ENCODE measurements around the gene POLD1.

The POLD1 gene

GRCh38 chr19:50447750-50448149 is 63.6 kb downstream of the POLD1 start:
- H3K27me3 Mint-ChIP-seq (ENCODE audit: low read depth): peaks cover 4% of the 10 kb centered on the region
- no peak overlapping the region for H3K4me3 Mint-ChIP-seq
- peaks cover 3% of the 10 kb centered on the region for H3K9me3 Mint-ChIP-seq
- H3K4me1 Mint-ChIP-seq (ENCODE audit: low read depth): no peaks in the 10 kb centered on the region
- H3K36me3 Mint-ChIP-seq (ENCODE audit: low read depth): no peaks in the 10 kb centered on the region
- H3K27ac Mint-ChIP-seq: no peak overlapping the region

GRCh38 chr19:50449236-50449899 is 65.2 kb downstream of the POLD1 start:
- Mint-ChIP-seq H3K27me3 (ENCODE audit: low read depth) (peaks cover 4% of the 10 kb centered on the region), H3K9me3 (peaks cover 3% of the 10 kb centered on the region), H3K4me1 (ENCODE audit: low read depth) (no peaks in the 10 kb centered on the region), H3K27ac (no peak overlapping the region), H3K4me3 (no peak overlapping the region), H3K36me3 (ENCODE audit: low read depth) (no peaks in the 10 kb centered on the region)

- Mint-ChIP-seq H3K9me3 (peaks cover 3% of the 10 kb centered on the region), H3K27ac (no peak overlapping the region), H3K4me1 (ENCODE audit: low read depth) (no peaks in the 10 kb centered on the region), H3K27me3 (ENCODE audit: low read depth) (peaks cover 4% of the 10 kb centered on the region), H3K36me3 (ENCODE audit: low read depth) (no peaks in the 10 kb centered on the region), H3K4me3 (no peak overlapping the region)
These were observed 66.4 kb downstream of the POLD1 start for GRCh38 chr19:50450369-50451222.

- no peaks in the 10 kb centered on the region for H3K4me1 Mint-ChIP-seq (ENCODE audit: low read depth)
- peaks cover 4% of the 10 kb centered on the region for H3K27me3 Mint-ChIP-seq (ENCODE audit: low read depth)
- H3K27ac Mint-ChIP-seq: no peak overlapping the region
- no peak overlapping the region for H3K4me3 Mint-ChIP-seq
- H3K36me3 Mint-ChIP-seq (ENCODE audit: low read depth): no peaks in the 10 kb centered on the region
- H3K9me3 Mint-ChIP-seq: peaks cover 3% of the 10 kb centered on the region
These were observed 67.0 kb downstream of the POLD1 start for GRCh38 chr19:50451223-50451534.

GRCh38 chr19:50453243-50453642 is 69.1 kb downstream of the POLD1 start:
- H3K27ac Mint-ChIP-seq: no peak overlapping the region
- H3K4me1 Mint-ChIP-seq (ENCODE audit: low read depth): no peaks in the 10 kb centered on the region
- no peaks in the 10 kb centered on the region for H3K36me3 Mint-ChIP-seq (ENCODE audit: low read depth)
- H3K9me3 Mint-ChIP-seq: no peaks in the 10 kb centered on the region
- no peak overlapping the region for H3K4me3 Mint-ChIP-seq
- peaks cover 7% of the 10 kb centered on the region for H3K27me3 Mint-ChIP-seq (ENCODE audit: low read depth)

GRCh38 chr19:50455992-50456391 is 71.8 kb downstream of the POLD1 start:
- Mint-ChIP-seq H3K27me3 (ENCODE audit: low read depth) (peaks cover 4% of the 10 kb centered on the region), H3K27ac (no peak overlapping the region)

GRCh38 chr19:50457300-50457699 is 73.2 kb downstream of the POLD1 start:
- H3K36me3 Mint-ChIP-seq (ENCODE audit: low read depth): no peaks in the 10 kb centered on the region
- H3K4me1 Mint-ChIP-seq (ENCODE audit: low read depth): peaks cover 9% of the 10 kb centered on the region
- no peak overlapping the region for H3K27ac Mint-ChIP-seq
- peaks cover 4% of the 10 kb centered on the region for H3K27me3 Mint-ChIP-seq (ENCODE audit: low read depth)
- no peaks in the 10 kb centered on the region for H3K9me3 Mint-ChIP-seq
- no peak overlapping the region for H3K4me3 Mint-ChIP-seq

More at GRCh38 chr19:50455992-50456391, 71.8 kb downstream of the POLD1 start:
- H3K4me3 Mint-ChIP-seq: no peak overlapping the region
- H3K9me3 Mint-ChIP-seq: no peaks in the 10 kb centered on the region
- no peaks in the 10 kb centered on the region for H3K36me3 Mint-ChIP-seq (ENCODE audit: low read depth)
- peaks cover 6% of the 10 kb centered on the region for H3K4me1 Mint-ChIP-seq (ENCODE audit: low read depth)

- peaks cover 9% of the 10 kb centered on the region for H3K4me1 Mint-ChIP-seq (ENCODE audit: low read depth)
- no peak overlapping the region for H3K4me3 Mint-ChIP-seq
- H3K36me3 Mint-ChIP-seq (ENCODE audit: low read depth): no peaks in the 10 kb centered on the region
- peaks cover 4% of the 10 kb centered on the region for H3K27me3 Mint-ChIP-seq (ENCODE audit: low read depth)
- H3K27ac Mint-ChIP-seq: no peak overlapping the region
- no peaks in the 10 kb centered on the region for H3K9me3 Mint-ChIP-seq
These were observed 74.4 kb downstream of the POLD1 start for GRCh38 chr19:50458396-50459066.

GRCh38 chr19:50459067-50459456 is 74.9 kb downstream of the POLD1 start:
- peaks cover 9% of the 10 kb centered on the region for H3K4me1 Mint-ChIP-seq (ENCODE audit: low read depth)
- H3K4me3 Mint-ChIP-seq: no peak overlapping the region
- H3K9me3 Mint-ChIP-seq: no peaks in the 10 kb centered on the region
- H3K27me3 Mint-ChIP-seq (ENCODE audit: low read depth): peaks cover 4% of the 10 kb centered on the region
- no peaks in the 10 kb centered on the region for H3K36me3 Mint-ChIP-seq (ENCODE audit: low read depth)
- H3K27ac Mint-ChIP-seq: no peak overlapping the region

- Mint-ChIP-seq H3K9me3 (no peaks in the 10 kb centered on the region), H3K4me3 (no peak overlapping the region), H3K27ac (no peak overlapping the region), H3K4me1 (ENCODE audit: low read depth) (peaks cover 9% of the 10 kb centered on the region), H3K36me3 (ENCODE audit: low read depth) (no peaks in the 10 kb centered on the region), H3K27me3 (ENCODE audit: low read depth) (peaks cover 4% of the 10 kb centered on the region)
These were observed 75.5 kb downstream of the POLD1 start for GRCh38 chr19:50459638-50460037.

- Mint-ChIP-seq H3K4me3 (no peak overlapping the region), H3K27ac (no peak overlapping the region), H3K4me1 (ENCODE audit: low read depth) (peaks cover 9% of the 10 kb centered on the region), H3K27me3 (ENCODE audit: low read depth) (peaks cover 4% of the 10 kb centered on the region), H3K36me3 (ENCODE audit: low read depth) (no peaks in the 10 kb centered on the region), H3K9me3 (no peaks in the 10 kb centered on the region)
These were observed 76.1 kb downstream of the POLD1 start for GRCh38 chr19:50460161-50460765.

GRCh38 chr19:50461066-50461875 is 77.1 kb downstream of the POLD1 start:
- no peaks in the 10 kb centered on the region for H3K36me3 Mint-ChIP-seq (ENCODE audit: low read depth)
- no peak overlapping the region for H3K27ac Mint-ChIP-seq
- H3K4me3 Mint-ChIP-seq: no peak overlapping the region
- H3K27me3 Mint-ChIP-seq (ENCODE audit: low read depth): peaks cover 4% of the 10 kb centered on the region
- H3K4me1 Mint-ChIP-seq (ENCODE audit: low read depth): peaks cover 9% of the 10 kb centered on the region
- H3K9me3 Mint-ChIP-seq: no peaks in the 10 kb centered on the region

GRCh38 chr19:50462970-50463369 is 78.8 kb downstream of the POLD1 start:
- Mint-ChIP-seq H3K27me3 (ENCODE audit: low read depth) (no peaks in the 10 kb centered on the region), H3K36me3 (ENCODE audit: low read depth) (no peaks in the 10 kb centered on the region), H3K9me3 (no peaks in the 10 kb centered on the region), H3K4me1 (ENCODE audit: low read depth) (peaks cover 9% of the 10 kb centered on the region), H3K27ac (no peak overlapping the region), H3K4me3 (no peak overlapping the region)

- Mint-ChIP-seq H3K36me3 (ENCODE audit: low read depth) (no peaks in the 10 kb centered on the region), H3K27ac (no peak overlapping the region), H3K9me3 (no peaks in the 10 kb centered on the region), H3K4me3 (no peak overlapping the region), H3K4me1 (ENCODE audit: low read depth) (peaks cover 9% of the 10 kb centered on the region), H3K27me3 (ENCODE audit: low read depth) (no peaks in the 10 kb centered on the region)
These were observed 80.2 kb downstream of the POLD1 start for GRCh38 chr19:50464348-50464747.

Measured in T-helper 1 cell treated with Interleukin-12 subunit alpha and Interleukin-12 subunit beta and Interleukin-4 antibody, amounts not matched to agents 30 μg/mL and 1 μg/mL, for 36 hours (primary cell).